Measurements from ENCODE around the gene TMC1. TPM values are rescaled to one million over a fixed set of nuclear protein-coding genes. Genes with fewer than 3 reads are reported as not detected.
"Not testable (repeated sequence)": the region's sequence is repeated elsewhere in the genome, so short reads cannot be mapped to it uniquely, and the experiment has no call there.

Gene TMC1
- total RNA-seq, 1 donor from 2014 or later, result not detected

- no peak for TF ChIP-seq CTCF (IDR thresholded peaks at IDR 0.05)
- no peak overlapping the region for H3K27ac Mint-ChIP-seq (ENCODE audit: unreplicated experiment)
- no peak for DNase-seq (ENCODE audit: extremely low spot score, unreplicated experiment)
- no peaks in the 10 kb centered on the region for H3K36me3 Mint-ChIP-seq (ENCODE audit: unreplicated experiment)
- no peak overlapping the region for H3K4me3 Mint-ChIP-seq (ENCODE audit: unreplicated experiment)
- H3K4me1 Mint-ChIP-seq (ENCODE audit: unreplicated experiment), result peaks cover 3% of the 10 kb centered on the region
- no peaks in the 10 kb centered on the region for H3K9me3 Mint-ChIP-seq (ENCODE audit: unreplicated experiment)
- H3K27me3 Mint-ChIP-seq (ENCODE audit: unreplicated experiment), result no peaks in the 10 kb centered on the region
Observed at GRCh38 chr9:72506615-72507014, 14.8 kb upstream of the TMC1 start.

- TF ChIP-seq CTCF (IDR thresholded peaks at IDR 0.05), result no peak
- Mint-ChIP-seq H3K36me3 (ENCODE audit: unreplicated experiment) (no peaks in the 10 kb centered on the region), H3K4me1 (ENCODE audit: unreplicated experiment) (peaks cover 4% of the 10 kb centered on the region), H3K27me3 (ENCODE audit: unreplicated experiment) (no peaks in the 10 kb centered on the region), H3K4me3 (ENCODE audit: unreplicated experiment) (no peak overlapping the region), H3K27ac (ENCODE audit: unreplicated experiment) (no peak overlapping the region), H3K9me3 (ENCODE audit: unreplicated experiment) (no peaks in the 10 kb centered on the region)
- DNase-seq (ENCODE audit: extremely low spot score, unreplicated experiment), result no peak
Observed at GRCh38 chr9:72509053-72509452, 12.4 kb upstream of the TMC1 start.

GRCh38 chr9:72509635-72510034 lies 11.8 kb upstream of the TMC1 start:
- H3K27ac Mint-ChIP-seq (ENCODE audit: unreplicated experiment), result no peak overlapping the region
- no peak for DNase-seq (ENCODE audit: extremely low spot score, unreplicated experiment)
- TF ChIP-seq CTCF (IDR thresholded peaks at IDR 0.05), result no peak
- no peaks in the 10 kb centered on the region for H3K36me3 Mint-ChIP-seq (ENCODE audit: unreplicated experiment)
- no peak overlapping the region for H3K4me3 Mint-ChIP-seq (ENCODE audit: unreplicated experiment)
- H3K4me1 Mint-ChIP-seq (ENCODE audit: unreplicated experiment), result peaks cover 6% of the 10 kb centered on the region
- no peaks in the 10 kb centered on the region for H3K9me3 Mint-ChIP-seq (ENCODE audit: unreplicated experiment)
- no peaks in the 10 kb centered on the region for H3K27me3 Mint-ChIP-seq (ENCODE audit: unreplicated experiment)

GRCh38 chr9:72521011-72521410 lies 397 bp upstream of the TMC1 start:
- H3K4me3 Mint-ChIP-seq (ENCODE audit: unreplicated experiment); H3K9me3 Mint-ChIP-seq (ENCODE audit: unreplicated experiment); H3K36me3 Mint-ChIP-seq (ENCODE audit: unreplicated experiment): not testable (repeated sequence)

GRCh38 chr9:72524820-72525540 lies 3.6 kb downstream of the TMC1 start:
- Mint-ChIP-seq H3K9me3 (ENCODE audit: unreplicated experiment) (no peaks in the 10 kb centered on the region), H3K27ac (ENCODE audit: unreplicated experiment) (peak overlapping the region; percentile 98), H3K36me3 (ENCODE audit: unreplicated experiment) (no peaks in the 10 kb centered on the region), H3K4me3 (ENCODE audit: unreplicated experiment) (no peak overlapping the region), H3K4me1 (ENCODE audit: unreplicated experiment) (peaks cover 50% of the 10 kb centered on the region), H3K27me3 (ENCODE audit: unreplicated experiment) (no peaks in the 10 kb centered on the region)
- no peak for TF ChIP-seq CTCF (IDR thresholded peaks at IDR 0.05)
- DNase-seq (ENCODE audit: extremely low spot score, unreplicated experiment), result no peak

More at GRCh38 chr9:72521011-72521410, 397 bp upstream of the TMC1 start:
- peaks cover 27% of the 10 kb centered on the region for H3K4me1 Mint-ChIP-seq (ENCODE audit: unreplicated experiment)
- not testable (repeated sequence) for H3K27ac Mint-ChIP-seq (ENCODE audit: unreplicated experiment); DNase-seq (ENCODE audit: extremely low spot score, unreplicated experiment); H3K27me3 Mint-ChIP-seq (ENCODE audit: unreplicated experiment)
